BE2C (cell line): ENCODE data around the gene FAM228B.
A peak's percentile ranks its signal among the peaks of the same experiment; 100 is the strongest.

Experiments used
- DNase-seq: peaks from one replicate; pipeline ENCODE4 v3.0.0-alpha.2; 2020
- H3K27me3 ChIP-seq: fragments of 250-450 bp; sonication (Bioruptor Pico); 2 replicates; pipeline ENCODE4 v1.5.1; 2020; ENCODE audit warnings: mild to moderate bottlenecking
- H3K36me3 ChIP-seq: fragments of 250-450 bp; sonication (Bioruptor Pico); 2 replicates; pipeline ENCODE4 v1.5.1; 2020; ENCODE audit warnings: mild to moderate bottlenecking
- H3K4me1 ChIP-seq: fragments of 250-450 bp; sonication (Bioruptor Pico); 2 replicates; pipeline ENCODE4 v1.5.1; 2020
- H3K4me3 ChIP-seq: 2 replicates; pipeline ENCODE4 v1.5.1; 2011; ENCODE audit warnings: low read depth, low read length
- H3K9me3 ChIP-seq: fragments of 250-450 bp; sonication (Bioruptor Pico); 2 replicates; pipeline ENCODE4 v1.5.1; 2020
- CTCF ChIP-seq: IDR thresholded peaks from 2 replicates; pipeline ENCODE4 v1.5.1; 2012; ENCODE audit warnings: mild to moderate bottlenecking, low read depth, low read length

Gene FAM228B

GRCh38 chr2:24077535-24077877 lies 45.8 kb upstream of the FAM228B start:
- H3K4me1 ChIP-seq = no peaks in the 10 kb centered on the region
- no peaks in the 10 kb centered on the region for H3K9me3 ChIP-seq
- no peaks in the 10 kb centered on the region for H3K27me3 ChIP-seq
- H3K4me3 ChIP-seq = no peak overlapping the region
- DNase-seq = no peak
- H3K36me3 ChIP-seq = peaks cover 17% of the 10 kb centered on the region
- no peak for TF ChIP-seq CTCF

- TF ChIP-seq CTCF = no peak
- DNase-seq = no peak
- H3K36me3 ChIP-seq = peaks cover 17% of the 10 kb centered on the region
- H3K27me3 ChIP-seq = no peaks in the 10 kb centered on the region
- no peaks in the 10 kb centered on the region for H3K4me1 ChIP-seq
- no peaks in the 10 kb centered on the region for H3K9me3 ChIP-seq
- H3K4me3 ChIP-seq = no peak overlapping the region
These were observed 45.4 kb upstream of the FAM228B start for GRCh38 chr2:24077879-24078278.

GRCh38 chr2:24080701-24081100 lies 42.6 kb upstream of the FAM228B start:
- no peak for DNase-seq
- TF ChIP-seq CTCF = no peak
- Histone ChIP-seq H3K9me3 (no peaks in the 10 kb centered on the region), H3K36me3 (peaks cover 7% of the 10 kb centered on the region; the same call in 1 of the 2 replicates), H3K4me1 (peaks cover 4% of the 10 kb centered on the region; the same call in 1 of the 2 replicates), H3K27me3 (no peaks in the 10 kb centered on the region), H3K4me3 (no peak overlapping the region)

GRCh38 chr2:24082787-24083566 lies 40.3 kb upstream of the FAM228B start:
- Histone ChIP-seq H3K4me3 (peak overlapping the region; percentile 77), H3K9me3 (no peaks in the 10 kb centered on the region), H3K4me1 (peaks cover 4% of the 10 kb centered on the region; the same call in 1 of the 2 replicates), H3K27me3 (no peaks in the 10 kb centered on the region), H3K36me3 (peaks cover 7% of the 10 kb centered on the region; the same call in 1 of the 2 replicates)
- no peak for DNase-seq
- no peak for TF ChIP-seq CTCF

- TF ChIP-seq CTCF = no peak
- H3K9me3 ChIP-seq = no peaks in the 10 kb centered on the region
- no peaks in the 10 kb centered on the region for H3K27me3 ChIP-seq
- H3K4me3 ChIP-seq = peak overlapping the region; percentile 77
- DNase-seq = peak; percentile 88
- peaks cover 4% of the 10 kb centered on the region; the same call in 1 of the 2 replicates for H3K4me1 ChIP-seq
- H3K36me3 ChIP-seq = peaks cover 7% of the 10 kb centered on the region; the same call in 1 of the 2 replicates
These were observed 39.5 kb upstream of the FAM228B start for GRCh38 chr2:24083567-24084385.
